ENCODE results near the gene NANOG. TPM values are rescaled to one million over a fixed set of nuclear protein-coding genes. Genes with fewer than 3 reads are reported as not detected.

Gene NANOG
- total RNA-seq, 1 donor from 2014 or later = 0.16 TPM

Other genes starting within 250 kb of the NANOG start
- gene APOBEC1, start 123.5 kb upstream of the NANOG start, total RNA-seq = not detected in 2 replicates
- gene GDF3, start 93.6 kb upstream of the NANOG start, total RNA-seq = not detected in 2 replicates
- gene DPPA3, start 78.0 kb upstream of the NANOG start, total RNA-seq = not detected in 2 replicates
- gene CLEC4C, start 42.0 kb upstream of the NANOG start, total RNA-seq = not detected in 2 replicates
- not detected in 2 replicates for gene NANOGNB, start 24.2 kb upstream of the NANOG start, total RNA-seq
- 2.3 and 2.8 TPM in 2 replicates for gene SLC2A14, start 83.5 kb downstream of the NANOG start, total RNA-seq
- 178 and 389 TPM in 2 replicates for gene SLC2A3, start 146.8 kb downstream of the NANOG start, total RNA-seq
- gene FOXJ2, start 243.3 kb downstream of the NANOG start, total RNA-seq = 16.0 and 16.9 TPM in 2 replicates

Data from astrocyte (in vitro differentiated cells and primary cell).